Measurements from ENCODE around the gene TRIO.

Gene TRIO

GRCh38 chr5:14148890-14149671, 5.9 kb downstream of the TRIO start:
- DNase-seq, result no peak

DNA sequence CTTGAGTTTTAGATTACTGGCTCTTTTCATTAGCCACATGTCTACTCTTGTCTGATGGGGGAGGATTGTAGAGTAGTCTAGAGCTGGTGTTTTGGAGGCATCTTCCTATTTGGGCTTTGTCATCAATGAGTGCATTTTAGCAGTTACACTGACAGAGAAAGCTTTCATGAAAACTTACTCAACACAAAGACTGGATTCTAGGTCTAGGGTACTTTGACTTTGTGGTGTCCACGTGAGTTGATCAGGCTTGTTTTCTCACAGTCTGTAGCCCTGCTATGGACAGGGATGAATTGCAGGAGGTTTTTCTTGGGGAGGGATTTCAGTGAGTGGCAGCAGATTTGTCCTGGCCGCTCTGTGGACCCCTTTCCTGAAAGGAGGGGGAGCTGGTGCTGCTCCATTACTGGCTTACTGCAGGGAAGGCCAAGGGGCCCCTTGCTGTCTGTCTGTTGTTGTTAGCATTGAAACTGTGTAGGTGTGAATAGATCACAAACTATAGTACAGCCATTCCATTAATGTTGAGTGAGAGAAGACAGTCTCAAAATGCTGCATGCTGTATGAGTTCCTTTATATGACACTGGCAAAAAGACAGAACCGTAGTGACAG, 6.6 kb downstream of the TRIO start:
- DNase-seq, result no peak

GRCh38 chr5:14151416-14151815, 8.3 kb downstream of the TRIO start:
- no peak for DNase-seq

- DNase-seq, result no peak
Observed at GRCh38 chr5:14153071-14153864, 10.1 kb downstream of the TRIO start.

DNA sequence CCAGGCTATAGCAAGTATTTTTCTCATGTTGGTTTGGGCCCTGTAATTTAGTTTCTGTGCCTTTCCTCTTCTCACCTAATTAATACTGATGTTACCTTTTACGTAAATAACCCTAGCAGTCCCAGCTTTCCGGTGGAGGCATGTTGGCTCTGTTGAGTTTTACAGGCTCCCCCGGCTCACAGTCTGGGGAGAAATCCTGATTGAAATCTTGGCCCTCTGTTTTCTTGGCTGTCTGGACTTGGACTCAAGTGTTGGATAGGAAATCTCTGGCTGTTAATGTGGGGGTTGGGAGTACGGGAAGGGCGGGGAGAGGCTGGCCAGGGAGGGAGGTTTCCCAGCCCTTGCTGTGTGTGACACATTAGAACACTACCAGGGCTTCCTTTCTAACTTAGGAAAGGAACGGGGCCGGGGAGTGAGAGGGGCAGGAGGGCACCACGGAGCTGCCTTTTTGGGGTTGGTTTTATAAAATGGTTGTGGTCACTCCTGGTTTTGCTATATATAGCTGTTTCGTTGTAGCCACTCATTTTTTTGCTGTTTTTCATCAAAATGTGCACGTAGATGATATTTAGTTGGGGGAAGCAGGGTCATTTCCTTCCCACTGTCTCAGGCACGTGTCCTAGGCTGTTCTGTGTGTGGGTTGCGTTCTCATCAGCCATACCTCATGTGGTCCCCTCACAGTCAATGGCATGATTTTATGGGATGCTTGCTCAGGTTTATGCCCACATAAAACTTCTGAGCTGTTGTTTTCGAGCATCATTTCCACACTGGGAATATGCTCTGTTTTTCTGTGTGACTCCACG, 11.0 kb downstream of the TRIO start:
- DNase-seq, result no peak

- DNase-seq, result no peak
Observed at GRCh38 chr5:14155075-14155474, 11.9 kb downstream of the TRIO start.

GRCh38 chr5:14155739-14156138, 12.6 kb downstream of the TRIO start:
- DNase-seq, result no peak

DNA sequence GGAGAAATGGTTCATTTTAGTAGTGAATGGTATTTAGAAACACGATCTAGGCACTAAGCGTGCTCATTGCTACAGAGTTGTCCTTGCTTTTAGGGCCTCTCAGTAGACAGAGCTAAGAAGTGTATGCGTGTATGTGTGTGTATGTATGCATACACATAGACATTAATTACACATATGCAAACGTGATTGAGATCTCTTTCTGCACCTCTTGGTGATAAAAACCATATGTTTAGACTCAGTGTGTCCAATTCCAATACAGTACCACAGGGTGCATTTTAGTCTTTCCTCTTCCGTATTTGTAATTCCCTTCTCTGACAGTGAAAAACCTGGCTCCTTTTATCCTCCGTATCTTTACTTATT, 13.1 kb downstream of the TRIO start:
- DNase-seq, result no peak

- peak; percentile 11 for DNase-seq
Observed at GRCh38 chr5:14156650-14157492, 13.7 kb downstream of the TRIO start.

- DNase-seq, result no peak
Observed at GRCh38 chr5:14157493-14157782, 14.3 kb downstream of the TRIO start.

DNA sequence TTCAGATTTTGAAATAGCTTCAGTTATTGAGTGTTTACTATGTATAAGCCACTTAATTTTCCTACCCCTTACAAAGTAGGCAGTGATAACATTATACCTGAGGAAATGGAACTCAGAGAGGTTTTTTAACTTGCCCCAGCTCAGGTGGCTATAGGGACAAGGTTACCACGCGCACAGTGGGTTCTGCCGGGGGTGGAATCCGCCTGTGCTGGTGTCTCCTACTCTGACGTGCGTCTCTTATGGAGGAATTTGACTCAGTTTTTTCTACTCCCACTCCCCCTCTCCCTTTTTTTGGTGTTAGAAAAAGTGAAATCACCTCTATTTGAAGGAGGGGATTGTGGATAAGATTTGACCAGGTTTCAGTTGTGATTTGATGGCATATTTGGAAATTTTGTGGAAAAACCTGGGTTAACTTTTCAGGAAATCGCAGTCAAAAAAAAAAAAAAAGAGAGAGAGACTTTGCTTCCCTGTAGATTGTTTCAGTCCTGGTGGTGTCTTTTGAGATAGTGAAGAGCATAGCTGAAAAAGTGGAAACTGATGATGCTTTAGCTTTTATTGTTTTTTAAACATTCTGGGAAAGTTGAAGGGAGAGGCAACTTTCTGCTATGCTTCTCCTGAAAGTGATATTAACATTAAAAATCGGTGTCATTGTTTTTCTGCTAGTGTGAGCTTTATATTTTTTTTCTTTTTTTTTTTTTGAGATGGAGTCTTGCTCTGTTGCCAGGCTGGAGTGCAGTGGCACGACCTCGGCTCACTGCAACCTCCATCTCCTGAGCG, 15.9 kb downstream of the TRIO start:
- DNase-seq, result no peak

GRCh38 chr5:14161825-14162556, 18.8 kb downstream of the TRIO start:
- peak; percentile 32 for DNase-seq

GRCh38 chr5:14164164-14165163, 21.3 kb downstream of the TRIO start:
- DNase-seq, result no peak

- no peak for DNase-seq
Observed at GRCh38 chr5:14165375-14166106, 22.4 kb downstream of the TRIO start.

DNA sequence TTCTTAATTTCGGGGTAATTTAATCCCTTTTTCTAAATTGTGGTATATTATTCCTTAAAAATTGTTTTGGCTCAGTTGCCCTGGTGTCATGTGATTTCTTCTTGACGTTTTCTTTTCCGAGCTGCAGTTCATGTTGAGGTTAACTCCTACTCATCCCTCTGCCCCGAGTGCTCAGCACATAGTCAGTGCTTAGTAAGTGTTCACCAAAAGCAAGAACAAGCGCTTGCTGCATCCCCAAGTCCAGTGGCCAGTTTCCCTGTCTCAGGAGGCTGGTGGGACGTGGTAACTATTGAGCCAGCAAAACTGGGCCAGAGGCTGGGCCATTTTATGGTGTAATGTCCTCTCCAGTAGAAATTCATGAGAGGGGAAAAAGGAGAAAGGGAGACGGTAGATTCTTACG, 23.3 kb downstream of the TRIO start:
- no peak for DNase-seq

- DNase-seq, result no peak
Observed at GRCh38 chr5:14167211-14167845, 24.2 kb downstream of the TRIO start.

- no peak for DNase-seq
Observed at GRCh38 chr5:14168144-14168792, 25.1 kb downstream of the TRIO start.

GRCh38 chr5:14168793-14169262, 25.7 kb downstream of the TRIO start:
- no peak for DNase-seq

All from NCI-H146 (cell line).